ENCODE results near the gene TWF1. TPM values are rescaled to one million over a fixed set of nuclear protein-coding genes. Genes with fewer than 3 reads are reported as not detected.

Gene TWF1
- total and polyA plus RNA-seq, 2 of the 4 experiments (the other 2 are of a cell fraction), result 67.0 to 141 TPM

Other genes with a start within 250 kb of the TWF1 start
- gene PUS7L, start 47.5 kb downstream of the TWF1 start, total RNA-seq (2012; rRNA removed), result 44.8 and 58.6 TPM in 2 replicates
- gene PUS7L, start 47.5 kb downstream of the TWF1 start, polyA plus RNA-seq (2012; rRNA removed), result 4.4 and 5.1 TPM in 2 replicates
- gene IRAK4, start 47.4 kb downstream of the TWF1 start, total RNA-seq (2012; rRNA removed), result 27.6 and 30.8 TPM in 2 replicates
- gene IRAK4, start 47.4 kb downstream of the TWF1 start, polyA plus RNA-seq (2012; rRNA removed), result 8.8 and 12.6 TPM in 2 replicates
- 21.0 and 29.7 TPM in 2 replicates for gene TMEM117, start 29.8 kb upstream of the TWF1 start, total RNA-seq (2012; rRNA removed)
- 6.1 and 8.7 TPM in 2 replicates for gene TMEM117, start 29.8 kb upstream of the TWF1 start, polyA plus RNA-seq (2012; rRNA removed)